ENCODE data around the gene CD47.

DNA sequence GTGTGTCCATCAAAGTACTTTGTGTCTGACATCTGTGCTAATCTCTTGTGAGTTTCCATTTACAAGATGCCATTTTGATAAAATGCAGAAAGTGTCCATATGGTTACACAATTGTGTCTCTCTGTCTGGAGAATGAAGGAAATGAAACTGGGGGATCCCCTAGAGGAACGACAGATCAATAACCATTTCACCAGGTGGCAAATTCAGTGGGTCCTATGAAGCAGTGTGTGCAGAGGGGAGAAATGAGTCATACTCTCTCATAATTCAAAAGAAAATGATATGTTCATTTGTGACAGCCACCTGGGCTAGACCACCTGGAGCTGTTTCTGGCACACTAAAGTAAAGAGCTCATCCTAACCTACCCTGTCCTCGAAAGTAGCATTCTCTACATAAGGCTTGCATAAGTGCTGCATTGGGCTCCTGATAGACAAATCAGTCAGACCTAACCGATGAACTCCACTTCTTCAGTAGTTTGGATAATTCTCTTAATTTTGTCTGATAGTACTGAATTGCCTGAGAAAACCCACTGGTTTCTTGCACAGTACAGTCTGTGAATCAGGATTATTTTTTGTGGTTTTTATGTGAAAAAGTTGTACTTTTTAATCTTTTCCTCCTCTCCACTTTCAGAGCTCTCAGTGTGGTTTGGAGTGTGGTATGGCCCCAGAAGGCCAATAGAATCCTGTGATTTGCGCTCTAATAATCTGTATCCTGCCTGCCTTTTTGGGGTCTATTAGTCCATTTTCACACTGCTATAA is 10.3 kb upstream of the CD47 start:
- TF ChIP-seq, protein P1, sequence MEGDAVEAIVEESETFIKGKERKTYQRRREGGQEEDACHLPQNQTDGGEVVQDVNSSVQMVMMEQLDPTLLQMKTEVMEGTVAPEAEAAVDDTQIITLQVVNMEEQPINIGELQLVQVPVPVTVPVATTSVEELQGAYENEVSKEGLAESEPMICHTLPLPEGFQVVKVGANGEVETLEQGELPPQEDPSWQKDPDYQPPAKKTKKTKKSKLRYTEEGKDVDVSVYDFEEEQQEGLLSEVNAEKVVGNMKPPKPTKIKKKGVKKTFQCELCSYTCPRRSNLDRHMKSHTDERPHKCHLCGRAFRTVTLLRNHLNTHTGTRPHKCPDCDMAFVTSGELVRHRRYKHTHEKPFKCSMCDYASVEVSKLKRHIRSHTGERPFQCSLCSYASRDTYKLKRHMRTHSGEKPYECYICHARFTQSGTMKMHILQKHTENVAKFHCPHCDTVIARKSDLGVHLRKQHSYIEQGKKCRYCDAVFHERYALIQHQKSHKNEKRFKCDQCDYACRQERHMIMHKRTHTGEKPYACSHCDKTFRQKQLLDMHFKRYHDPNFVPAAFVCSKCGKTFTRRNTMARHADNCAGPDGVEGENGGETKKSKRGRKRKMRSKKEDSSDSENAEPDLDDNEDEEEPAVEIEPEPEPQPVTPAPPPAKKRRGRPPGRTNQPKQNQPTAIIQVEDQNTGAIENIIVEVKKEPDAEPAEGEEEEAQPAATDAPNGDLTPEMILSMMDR (IDR thresholded peaks at IDR 0.05; ENCODE audit: insufficient read depth, low read depth, low read length) = no peak
- no peak for TF ChIP-seq EZH2 (IDR thresholded peaks at IDR 0.05; ENCODE audit: insufficient read depth, low read length)

Measured in astrocyte (in vitro differentiated cells and primary cell).